GM12892 (cell line): ENCODE measurements around the gene NTN5.

Experiments used
- POLR2A ChIP-seq: IDR thresholded peaks from 2 replicates; pipeline ENCODE4 v1.6.1; 2011; ENCODE audit warnings: low read depth, low read length, control low read depth
- POLR2AphosphoS5 ChIP-seq: IDR thresholded peaks from 2 replicates; pipeline ENCODE4 v1.6.1; 2011; ENCODE audit warnings: low read depth, low read length, control low read depth
- TAF1 ChIP-seq: IDR thresholded peaks from 2 replicates; pipeline ENCODE4 v1.6.1; 2011; ENCODE audit warnings: low read depth, mild to moderate bottlenecking, control low read depth, low read length, borderline replicate concordance

GRCh38 chr19:48703316-48703715, 30.5 kb upstream of the NTN5 start:
- no peak for TF ChIP-seq TAF1
- TF ChIP-seq POLR2A = no peak
- TF ChIP-seq POLR2AphosphoS5 = no peak
